ENCODE measurements around the gene RCE1. TPM values are rescaled to one million over a fixed set of nuclear protein-coding genes. Genes with fewer than 3 reads are reported as not detected.

The RCE1 gene
- total and polyA plus RNA-seq, 2 donors from 2014 or later = 13.8 to 22.3 TPM

- no peak for TF ChIP-seq CTCF (IDR thresholded peaks at IDR 0.05; ENCODE audit: borderline replicate concordance, extremely low read depth, insufficient read depth)
- Histone ChIP-seq H3K9me3 (ENCODE audit: control insufficient read depth in 2 of 3, insufficient read depth in 1 of 3, low read length in 3 of 3) (no peaks in the 10 kb centered on the region), H3K4me1 (ENCODE audit: control insufficient read depth in 2 of 3, insufficient read depth in 2 of 3, low read depth in 1 of 3, low read length in 3 of 3) (peaks cover 0 to 5% (median 0%) of the 10 kb centered on the region in 3 donors), H3K27me3 (ENCODE audit: control insufficient read depth, insufficient read depth, low read length) (no peaks in the 10 kb centered on the region), H3K36me3 (ENCODE audit: control insufficient read depth in 2 of 3, insufficient read depth in 3 of 3, low read length in 3 of 3) (no peaks in the 10 kb centered on the region), H3K9ac (ENCODE audit: low read length in 3 of 3) (no peak overlapping the region), H3K27ac (ENCODE audit: low read depth in 2 of 2, low read length in 2 of 2) (no peak overlapping the region), H3K4me3 (ENCODE audit: low read length in 3 of 3) (peak overlapping the region in 1 of 3 donors; percentile 20)
- DNase-seq = peak in 2 of 5 donors; percentile 74 to 80
- intact Hi-C loops (cut with DNase I) = no loop called here
- FAIRE-seq = no peak
These were observed 14.1 kb downstream of the RCE1 start for GRCh38 chr11:66857234-66857926.

GRCh38 chr11:66857927-66858185, 14.6 kb downstream of the RCE1 start:
- H3K9ac ChIP-seq (ENCODE audit: low read length in 3 of 3) = no peak overlapping the region

GRCh38 chr11:66858186-66858938, 15.1 kb downstream of the RCE1 start:
- Histone ChIP-seq H3K27me3 (ENCODE audit: control insufficient read depth, insufficient read depth, low read length) (no peaks in the 10 kb centered on the region), H3K9ac (ENCODE audit: low read length in 3 of 3) (no peak overlapping the region), H3K36me3 (ENCODE audit: control insufficient read depth in 2 of 3, insufficient read depth in 3 of 3, low read length in 3 of 3) (no peaks in the 10 kb centered on the region), H3K4me3 (ENCODE audit: low read length in 3 of 3) (no peak overlapping the region), H3K27ac (ENCODE audit: low read depth in 2 of 2, low read length in 2 of 2) (no peak overlapping the region), H3K4me1 (ENCODE audit: control insufficient read depth in 2 of 3, insufficient read depth in 2 of 3, low read depth in 1 of 3, low read length in 3 of 3) (peaks cover 0 to 5% (median 0%) of the 10 kb centered on the region in 3 donors), H3K9me3 (ENCODE audit: control insufficient read depth in 2 of 3, insufficient read depth in 1 of 3, low read length in 3 of 3) (no peaks in the 10 kb centered on the region)
- DNase-seq (peak in 1 of 5 donors; percentile 80), FAIRE-seq (no peak)
- intact Hi-C loops (cut with DNase I) = no loop called here
- no peak for TF ChIP-seq CTCF (IDR thresholded peaks at IDR 0.05; ENCODE audit: borderline replicate concordance, extremely low read depth, insufficient read depth)

More at GRCh38 chr11:66857927-66858185, 14.6 kb downstream of the RCE1 start:
- Histone ChIP-seq H3K36me3 (ENCODE audit: control insufficient read depth in 2 of 3, insufficient read depth in 3 of 3, low read length in 3 of 3) (no peaks in the 10 kb centered on the region), H3K27ac (ENCODE audit: low read depth in 2 of 2, low read length in 2 of 2) (no peak overlapping the region), H3K4me3 (ENCODE audit: low read length in 3 of 3) (no peak overlapping the region), H3K9me3 (ENCODE audit: control insufficient read depth in 2 of 3, insufficient read depth in 1 of 3, low read length in 3 of 3) (no peaks in the 10 kb centered on the region), H3K27me3 (ENCODE audit: control insufficient read depth, insufficient read depth, low read length) (no peaks in the 10 kb centered on the region), H3K4me1 (ENCODE audit: control insufficient read depth in 2 of 3, insufficient read depth in 2 of 3, low read depth in 1 of 3, low read length in 3 of 3) (peaks cover 0 to 5% (median 0%) of the 10 kb centered on the region in 3 donors)
- intact Hi-C loops (cut with DNase I) = no loop called here
- FAIRE-seq (no peak), DNase-seq (no peak)
- no peak for TF ChIP-seq CTCF (IDR thresholded peaks at IDR 0.05; ENCODE audit: borderline replicate concordance, extremely low read depth, insufficient read depth)
